Measurements from ENCODE around the gene PLEKHG4B.
"Not testable (repeated sequence)": the region's sequence is repeated elsewhere in the genome, so short reads cannot be mapped to it uniquely, and the experiment has no call there.

The PLEKHG4B gene
- 0 reads per million in 2 donors for total RNA-seq

GRCh38 chr5:91556-92263 lies at the start of gene PLEKHG4B:
TSS of gene PLEKHG4B (plus strand) at chr5:92168. CDS start at chr5:92232, 64 bp downstream.
- DNase-seq: no peak

DNA sequence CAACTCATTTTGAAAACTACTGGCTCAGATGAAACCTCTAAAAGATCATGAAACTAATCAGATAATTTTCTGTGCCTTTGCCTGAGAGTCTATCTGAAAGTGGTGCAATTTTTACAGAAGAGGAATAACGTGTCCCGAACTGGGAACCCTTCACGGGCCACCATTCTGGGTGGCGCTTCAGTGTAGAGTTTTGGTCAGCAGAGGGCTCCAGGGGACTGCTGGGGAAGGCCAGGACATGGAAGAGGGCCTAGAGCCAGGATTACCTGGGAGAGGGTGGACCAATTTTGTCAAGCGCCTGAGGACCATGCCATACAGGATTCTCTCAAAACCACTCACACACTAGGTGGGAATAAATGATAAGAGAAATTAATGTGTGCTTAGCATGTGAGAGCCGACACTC lies 49.7 kb upstream of the PLEKHG4B start:
- no peak for DNase-seq

GRCh38 chr5:48192-48591 lies 43.8 kb upstream of the PLEKHG4B start:
- DNase-seq: no peak

GRCh38 chr5:49530-49929 lies 42.4 kb upstream of the PLEKHG4B start:
- not testable (repeated sequence) for DNase-seq

DNA sequence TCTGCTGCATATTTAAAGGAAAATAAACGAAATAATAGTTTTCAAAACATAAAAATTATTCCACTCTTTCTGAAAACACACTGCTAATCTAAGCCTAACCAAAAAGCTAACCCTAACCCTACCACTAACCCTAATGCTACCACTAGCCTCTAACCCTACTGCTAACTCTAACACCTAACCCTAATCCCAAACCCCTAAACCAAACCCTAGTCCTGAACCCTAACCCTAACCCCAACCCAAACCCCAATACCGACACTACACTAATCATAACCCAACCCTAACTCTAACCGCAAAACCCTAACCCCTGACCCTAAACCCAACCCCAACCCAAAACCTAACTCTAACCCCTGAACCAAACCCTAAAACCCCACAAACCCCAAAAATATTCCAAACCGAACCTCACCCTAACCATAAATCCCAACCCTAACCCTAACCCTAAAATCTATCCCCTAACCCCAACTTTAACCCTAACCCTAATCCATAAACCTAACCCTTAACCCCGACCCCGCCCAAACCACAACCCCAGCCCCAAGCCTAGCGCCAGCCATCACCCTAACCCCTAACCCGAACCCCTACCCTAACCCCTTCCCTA lies 41.9 kb upstream of the PLEKHG4B start:
- no peak for DNase-seq

- no peak for DNase-seq
Measured at GRCh38 chr5:50724-51499, 41.1 kb upstream of the PLEKHG4B start.

- no peak for DNase-seq
Measured at GRCh38 chr5:51500-51823, 40.5 kb upstream of the PLEKHG4B start.

GRCh38 chr5:53381-54174 lies 38.4 kb upstream of the PLEKHG4B start:
- no peak for DNase-seq

- DNase-seq: no peak
Measured at GRCh38 chr5:54175-54730, 37.7 kb upstream of the PLEKHG4B start.

DNA sequence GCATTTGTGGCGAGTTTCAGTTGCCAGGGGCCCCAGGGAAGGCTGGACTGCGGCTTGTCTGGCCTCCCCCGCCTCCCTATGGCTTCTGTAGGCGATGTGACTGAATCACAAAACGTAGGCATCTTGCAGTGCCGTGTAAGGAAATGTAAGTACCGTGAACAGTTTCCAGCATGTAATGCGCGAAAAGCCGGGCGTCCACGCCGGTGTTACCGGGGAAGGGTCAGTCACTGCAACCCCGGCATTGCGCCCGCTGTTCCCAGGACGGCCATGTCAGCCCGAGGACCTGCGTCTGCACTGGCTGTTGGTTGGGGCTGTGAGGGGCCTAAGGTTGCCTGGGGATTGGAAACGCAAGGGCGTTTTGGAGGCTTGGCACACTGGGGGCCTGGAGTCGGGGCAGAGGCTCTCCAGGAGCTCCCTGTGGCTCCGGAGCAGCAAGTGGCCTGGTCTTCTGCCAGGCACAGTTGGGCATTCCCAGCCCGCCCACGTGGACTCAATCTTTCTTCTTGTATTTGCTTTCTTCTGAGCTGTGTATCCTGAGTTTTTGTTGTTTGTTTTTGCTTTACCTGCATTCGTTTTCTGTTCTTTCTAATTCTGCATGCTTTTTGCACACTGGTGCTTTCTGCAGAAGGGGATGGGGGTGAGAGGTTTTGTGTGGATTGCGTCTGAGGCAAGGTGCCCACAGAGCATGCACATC lies 36.9 kb upstream of the PLEKHG4B start:
- no peak for DNase-seq

DNA sequence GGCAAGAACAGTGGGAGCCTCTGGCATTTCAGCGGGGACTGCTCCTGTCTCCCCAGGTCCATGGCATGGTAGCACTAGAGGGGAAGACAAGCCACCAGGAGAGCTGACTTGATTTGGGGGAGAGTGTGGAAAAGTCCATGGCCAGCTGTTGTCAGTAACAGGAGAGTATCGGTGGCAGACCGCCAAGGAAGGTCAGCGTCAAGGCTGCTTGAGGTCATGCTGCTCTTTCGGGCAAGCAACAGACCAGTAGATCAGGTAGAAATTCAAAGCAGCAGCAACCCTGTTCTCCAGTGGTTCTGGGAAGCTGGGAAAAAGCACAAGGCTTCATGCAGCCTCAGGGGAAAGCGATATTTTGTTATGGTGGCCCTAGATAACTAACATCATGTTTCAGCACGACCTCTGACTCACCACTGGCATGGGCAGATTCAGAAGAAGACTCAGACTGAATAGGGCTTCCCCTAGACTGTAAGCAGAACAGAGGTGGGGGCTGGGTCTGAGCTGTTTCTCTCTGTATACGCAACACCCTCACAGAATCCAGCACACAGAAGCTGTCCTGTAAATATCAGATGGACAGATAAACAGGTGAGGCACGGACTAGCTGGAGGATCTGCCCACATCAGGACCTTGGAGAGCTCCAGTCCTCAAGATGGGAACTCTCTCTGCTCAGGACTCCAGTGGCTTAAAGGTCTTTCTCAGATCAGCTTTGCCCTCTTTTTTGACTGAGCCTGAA lies 35.2 kb upstream of the PLEKHG4B start:
- no peak for DNase-seq

GRCh38 chr5:60250-60649 lies 31.7 kb upstream of the PLEKHG4B start:
- not testable (repeated sequence) for DNase-seq

GRCh38 chr5:70440-70839 lies 21.5 kb upstream of the PLEKHG4B start:
- no peak for DNase-seq

- DNase-seq: not testable (repeated sequence)
Measured at GRCh38 chr5:72316-73180, 19.4 kb upstream of the PLEKHG4B start.

DNA sequence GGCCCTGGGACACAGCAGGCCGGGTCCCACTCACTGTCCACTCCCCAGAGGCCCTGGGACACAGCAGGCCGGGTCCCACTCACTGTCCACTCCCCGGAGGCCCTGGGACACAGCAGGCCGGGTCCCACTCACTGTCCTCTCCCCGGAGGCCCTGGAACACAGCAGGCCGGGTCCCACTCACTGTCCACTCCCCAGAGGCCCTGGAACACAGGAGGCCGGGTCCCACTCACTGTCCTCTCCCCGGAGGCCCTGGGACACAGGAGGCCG lies 18.9 kb upstream of the PLEKHG4B start:
- DNase-seq: not testable (repeated sequence)

GRCh38 chr5:73768-74502 lies 18.0 kb upstream of the PLEKHG4B start:
- DNase-seq: no peak

GRCh38 chr5:74503-75109 lies 17.4 kb upstream of the PLEKHG4B start:
- DNase-seq: no peak

- no peak for DNase-seq
Measured at GRCh38 chr5:75331-76320, 16.3 kb upstream of the PLEKHG4B start.

All from T-helper 9 cell (primary cell).